Inflammatory macrophage treated with lipopolysaccharide for 4 hours (primary cell): ENCODE measurements around the gene NOC4L.
"Not testable (repeated sequence)": the region's sequence is repeated elsewhere in the genome, so short reads cannot be mapped to it uniquely, and the experiment has no call there.

Source experiments
- DNase-seq: peaks from one replicate; pipeline ENCODE4 v3.0.0-alpha.2; 2020

The NOC4L gene

DNA sequence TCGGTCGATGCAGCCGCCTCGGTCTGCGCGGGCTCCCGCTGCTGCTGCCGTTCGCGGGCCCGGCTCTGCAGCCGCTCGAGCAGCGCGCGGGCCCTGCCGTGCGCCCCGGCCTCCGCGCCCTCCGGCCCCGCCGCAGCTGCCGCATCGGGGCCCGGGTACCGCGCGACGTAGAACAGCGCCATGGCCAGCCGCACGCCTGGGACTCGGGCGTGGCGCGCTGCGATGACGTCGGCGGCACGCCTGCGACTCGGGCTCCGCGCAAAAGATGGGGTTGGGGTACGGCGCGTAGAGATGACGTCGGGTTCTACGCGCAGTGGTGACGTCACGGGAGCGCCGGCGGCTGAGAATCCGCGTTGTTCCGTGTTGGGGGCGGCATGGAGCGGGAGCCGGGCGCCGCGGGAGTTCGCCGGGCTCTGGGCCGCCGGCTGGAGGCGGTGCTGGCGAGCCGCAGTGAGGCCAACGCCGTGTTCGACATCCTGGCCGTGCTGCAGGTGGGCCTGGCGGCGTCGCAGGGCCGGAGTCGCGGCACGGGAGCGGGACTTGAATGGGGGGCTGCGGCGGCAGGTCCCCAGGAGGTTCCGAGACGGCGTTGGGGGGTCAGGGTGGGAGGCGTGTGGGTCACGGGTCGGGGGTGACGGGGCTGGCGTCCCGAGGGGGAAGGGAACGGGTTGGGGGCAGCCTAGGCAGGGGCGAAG is at the start of gene NOC4L, which contains the start of gene DDX51:
Gene NOC4L (plus strand): TSS at position 343 of the 695 bp plus-strand sequence. CDS start 32 bp downstream, at position 375.
Gene DDX51 (minus strand): TSS at position 205 of the 695 bp plus-strand sequence. CDS start 23 bp downstream, at position 182.
- DNase-seq = peak; percentile 95

- no peak for DNase-seq
Observed at GRCh38 chr12:132095520-132096409, 48.5 kb upstream of the NOC4L start.

- DNase-seq = no peak
Observed at GRCh38 chr12:132099739-132100138, 44.5 kb upstream of the NOC4L start.

DNA sequence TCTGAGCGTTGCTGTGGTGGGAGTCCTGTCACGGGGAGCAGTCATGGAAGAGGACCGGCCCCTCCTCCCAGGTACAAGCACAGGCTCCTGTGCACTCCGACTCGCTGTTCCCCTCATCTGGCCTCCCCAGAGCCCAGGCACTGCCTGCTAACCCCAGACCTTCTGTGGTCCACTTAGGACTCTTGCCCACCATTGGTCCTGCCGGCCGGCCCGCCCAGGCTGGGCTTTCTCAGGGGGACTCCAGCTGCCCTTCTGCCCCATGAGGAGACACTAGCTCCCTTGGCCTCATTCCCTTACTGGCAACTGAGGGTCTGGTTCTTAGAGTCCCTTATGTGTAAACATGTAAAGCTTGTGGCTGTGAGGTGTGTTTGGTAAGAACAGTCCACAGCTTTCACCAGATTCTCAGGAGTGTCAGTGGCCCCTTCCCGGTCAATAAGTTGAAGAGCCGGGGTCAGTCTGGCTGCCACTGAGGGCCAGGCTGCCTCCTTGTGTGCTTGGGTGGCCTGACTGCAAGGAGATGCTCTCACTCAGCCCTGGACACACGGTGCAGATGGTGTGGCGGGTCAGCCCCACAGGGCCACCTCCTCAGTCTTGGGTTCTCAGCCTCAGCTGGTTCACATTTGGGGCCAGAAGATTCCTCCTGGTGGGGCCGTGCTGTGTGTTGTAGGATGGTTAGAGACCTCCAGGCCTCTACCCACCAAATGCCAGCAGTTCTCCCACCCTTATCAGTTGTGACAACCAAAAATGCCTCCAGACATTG is 43.8 kb upstream of the NOC4L start:
- no peak for DNase-seq

- no peak for DNase-seq
Observed at GRCh38 chr12:132102297-132102696, 42.0 kb upstream of the NOC4L start.

- not testable (repeated sequence) for DNase-seq
Observed at GRCh38 chr12:132103072-132103471, 41.2 kb upstream of the NOC4L start.

DNA sequence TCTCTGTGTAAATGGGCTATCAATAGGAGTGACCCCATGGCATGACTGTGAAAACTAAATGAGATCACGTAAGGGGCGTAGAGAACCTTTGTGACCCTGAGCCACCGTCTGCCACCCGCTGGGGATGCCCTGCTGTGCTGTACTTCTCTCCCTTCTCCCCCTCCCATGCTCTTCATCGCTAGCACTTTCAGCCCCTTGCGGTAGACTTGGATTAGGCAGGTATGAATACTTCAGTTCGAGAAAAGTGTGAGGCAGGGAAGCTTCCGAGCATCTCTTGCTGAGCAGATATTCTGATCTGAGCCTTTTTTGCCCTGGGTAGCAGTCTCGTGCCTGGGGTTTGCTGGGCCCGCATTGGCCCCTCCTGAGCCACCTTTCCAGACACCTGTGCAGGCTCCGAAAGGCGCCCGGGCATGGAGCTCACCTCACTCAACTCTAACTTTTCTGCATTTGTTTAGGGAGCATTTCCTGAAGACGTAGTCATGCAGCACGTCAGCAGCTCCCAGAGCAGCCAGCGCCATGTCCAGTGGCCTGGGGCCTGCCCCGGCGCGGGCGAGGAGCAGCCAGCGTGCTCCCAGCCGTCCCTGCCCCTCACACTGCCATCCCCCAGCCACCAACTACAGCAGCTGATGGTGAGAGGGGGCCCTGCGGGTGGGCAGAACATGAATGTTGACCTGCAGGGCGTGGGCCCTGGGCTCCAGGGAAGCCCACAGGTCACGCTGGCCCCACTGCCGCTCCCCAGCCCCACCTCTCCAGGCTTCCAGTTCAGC is 40.5 kb upstream of the NOC4L start:
- no peak for DNase-seq

DNA sequence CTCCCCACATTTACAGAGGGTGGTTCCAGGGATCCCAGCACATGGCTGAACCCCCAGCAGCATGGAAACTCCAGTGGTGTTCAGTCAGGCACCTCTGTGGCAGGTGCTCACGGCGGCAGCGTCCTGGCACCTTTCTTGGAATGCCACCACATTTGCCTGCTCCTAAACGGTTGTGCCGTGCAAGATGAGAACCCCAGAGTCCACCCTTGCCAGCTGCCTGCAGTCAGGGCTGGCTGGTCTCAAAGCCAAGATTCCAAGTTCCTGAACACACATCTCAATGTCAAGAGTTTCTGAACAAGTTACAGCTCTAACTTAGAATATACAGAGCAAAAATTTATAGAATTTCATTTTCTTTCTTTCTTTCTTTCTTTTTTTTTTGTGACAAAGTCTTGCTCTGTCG is 38.8 kb upstream of the NOC4L start:
- DNase-seq = no peak

- DNase-seq = no peak
Observed at GRCh38 chr12:132106921-132107320, 37.3 kb upstream of the NOC4L start.

GRCh38 chr12:132108211-132108832 is 35.9 kb upstream of the NOC4L start:
- DNase-seq = no peak

- peak; percentile 10 for DNase-seq
Observed at GRCh38 chr12:132109741-132110140, 34.5 kb upstream of the NOC4L start.

- DNase-seq = no peak
Observed at GRCh38 chr12:132110677-132111076, 33.6 kb upstream of the NOC4L start.

- no peak for DNase-seq
Observed at GRCh38 chr12:132111654-132112304, 32.5 kb upstream of the NOC4L start.

DNA sequence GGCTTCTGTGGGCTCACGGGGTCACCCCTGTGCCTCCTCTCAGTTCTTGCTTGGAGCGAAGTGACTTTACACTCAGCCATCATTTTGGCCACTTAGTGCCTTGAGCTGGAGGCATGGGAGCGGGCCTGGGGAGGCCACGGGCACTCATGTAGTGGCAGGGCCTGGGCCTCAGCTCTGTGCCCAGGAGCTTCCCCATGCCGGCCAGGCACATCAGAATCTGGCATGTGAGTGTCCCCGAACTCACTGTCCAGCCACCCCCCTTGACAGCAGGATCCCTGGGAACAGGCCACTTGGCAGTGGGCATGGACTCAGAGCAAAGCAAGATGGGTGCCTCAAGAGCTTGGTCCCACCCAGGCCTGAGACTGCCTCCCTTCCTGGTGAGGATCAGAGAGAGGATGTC is 29.6 kb upstream of the NOC4L start:
- DNase-seq = no peak

DNA sequence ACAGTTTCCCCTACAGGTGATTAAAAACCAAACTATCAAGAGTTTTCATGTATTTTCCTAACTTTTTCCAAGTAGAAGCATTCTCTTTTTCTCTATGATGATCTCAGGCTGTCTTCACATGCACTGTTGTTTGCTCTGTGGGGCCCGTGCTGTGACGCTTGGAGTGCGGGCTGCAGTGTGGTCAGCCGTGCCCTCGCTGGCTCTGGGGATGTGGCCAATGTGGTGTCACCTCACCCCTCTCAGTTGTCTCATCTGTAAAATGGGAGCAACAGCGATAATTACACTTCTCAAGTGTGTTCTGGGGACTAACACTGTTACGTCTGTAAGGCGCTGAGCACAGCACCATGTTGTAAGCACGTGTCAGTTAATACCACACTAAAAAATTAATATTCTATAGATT is 28.8 kb upstream of the NOC4L start:
- no peak for DNase-seq

DNA sequence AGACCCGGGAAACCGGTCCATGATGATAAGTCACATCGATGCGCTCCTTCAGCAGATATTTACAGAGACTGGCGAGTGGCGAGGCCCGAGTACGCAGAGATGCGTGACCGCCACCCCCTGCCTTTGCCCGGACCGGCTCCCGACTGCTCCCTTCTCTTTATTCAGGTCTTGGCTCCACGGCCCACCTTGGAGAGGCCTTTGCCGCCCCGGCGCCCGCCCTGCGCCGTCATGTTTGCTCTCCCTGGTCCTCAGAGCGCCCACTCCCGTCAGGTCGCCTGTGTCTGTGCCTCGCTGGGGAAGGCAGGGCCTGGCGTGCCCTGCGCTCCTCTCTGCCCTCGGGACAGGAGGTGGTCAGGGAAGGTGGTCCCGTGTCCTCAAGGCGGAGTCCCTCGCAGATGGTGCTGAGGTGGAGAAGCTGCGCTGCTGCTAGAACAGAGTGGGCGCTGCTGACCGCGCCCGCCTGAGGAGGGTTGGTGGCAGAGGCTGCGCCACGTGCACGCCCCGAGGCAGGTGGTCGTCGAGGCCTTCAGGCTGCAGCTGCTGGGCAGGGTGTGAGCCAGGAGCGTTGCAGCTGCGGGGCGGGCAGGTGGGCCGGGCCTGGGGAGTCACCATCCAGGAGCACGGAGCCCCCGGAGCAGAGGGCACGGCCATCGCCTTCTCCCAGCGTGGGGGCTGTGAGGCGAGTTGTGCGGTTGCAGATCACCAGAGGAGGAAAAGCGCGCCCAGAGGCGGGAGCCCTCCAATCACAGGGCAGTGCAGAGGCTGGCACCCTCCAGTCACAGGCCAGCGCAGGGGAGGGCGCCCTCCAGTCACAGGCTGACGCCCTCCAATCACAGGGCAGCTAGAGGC is 27.3 kb upstream of the NOC4L start:
- no peak for DNase-seq

- DNase-seq = no peak
Observed at GRCh38 chr12:132117558-132117875, 26.7 kb upstream of the NOC4L start.

- no peak for DNase-seq
Observed at GRCh38 chr12:132118876-132119275, 25.4 kb upstream of the NOC4L start.

- no peak for DNase-seq
Observed at GRCh38 chr12:132121283-132121682, 23.0 kb upstream of the NOC4L start.

- no peak for DNase-seq
Observed at GRCh38 chr12:132123970-132124765, 20.1 kb upstream of the NOC4L start.
